CD4-positive, alpha-beta T cell treated with Interleukin-1 beta for 1 hour (primary cell): ENCODE measurements around the gene OVAAL.

Source experiments
- DNase-seq, 2 donors: peaks; one replicate each; pipeline ENCODE4 v3.0.0-alpha.2; 2020 to 2022

OVAAL gene

DNA sequence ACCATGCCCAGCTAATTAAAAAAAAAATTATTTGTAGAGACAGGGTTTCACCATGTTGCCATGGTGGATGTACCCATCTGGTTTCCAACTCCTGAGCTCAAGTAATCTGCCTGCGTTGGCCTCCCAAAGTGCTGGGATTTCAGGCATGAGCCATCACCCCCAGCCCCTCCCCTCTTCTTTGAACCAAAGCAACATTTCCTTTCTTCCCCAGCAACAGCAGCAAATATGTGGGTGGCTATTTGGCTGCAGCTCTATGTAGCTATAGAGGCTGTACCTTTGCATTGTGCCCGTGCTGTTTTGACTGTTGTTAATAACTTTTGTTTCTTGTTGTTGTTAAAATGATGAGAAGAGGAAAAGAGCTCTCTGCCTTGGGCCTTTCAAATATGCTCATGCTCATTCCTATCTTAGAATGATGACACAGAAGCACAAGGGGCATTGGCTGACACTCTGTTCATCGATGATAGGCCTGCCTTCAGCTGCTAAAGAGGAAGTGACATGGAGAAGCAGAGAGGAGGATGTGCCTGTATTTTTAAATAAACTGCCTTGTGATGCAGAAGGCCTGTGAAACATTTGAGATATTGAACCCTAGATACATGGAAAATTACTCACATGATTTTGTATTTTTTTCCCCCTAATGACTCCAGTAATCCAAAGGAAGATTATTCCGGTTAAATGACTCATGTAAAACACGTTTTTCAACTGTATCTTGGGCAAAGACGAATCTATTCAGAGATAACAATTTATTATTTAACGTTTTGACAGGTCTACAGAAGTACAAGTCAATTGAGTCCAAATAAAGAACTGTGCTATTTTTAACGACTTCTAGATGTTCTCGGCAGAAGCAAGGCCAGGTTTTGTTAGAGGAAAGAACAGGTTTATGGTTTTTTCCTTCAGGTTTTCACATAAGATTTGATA lies 52.5 kb downstream of the OVAAL start:
- DNase-seq = peak in 1 of 2 donors; percentile 6

DNA sequence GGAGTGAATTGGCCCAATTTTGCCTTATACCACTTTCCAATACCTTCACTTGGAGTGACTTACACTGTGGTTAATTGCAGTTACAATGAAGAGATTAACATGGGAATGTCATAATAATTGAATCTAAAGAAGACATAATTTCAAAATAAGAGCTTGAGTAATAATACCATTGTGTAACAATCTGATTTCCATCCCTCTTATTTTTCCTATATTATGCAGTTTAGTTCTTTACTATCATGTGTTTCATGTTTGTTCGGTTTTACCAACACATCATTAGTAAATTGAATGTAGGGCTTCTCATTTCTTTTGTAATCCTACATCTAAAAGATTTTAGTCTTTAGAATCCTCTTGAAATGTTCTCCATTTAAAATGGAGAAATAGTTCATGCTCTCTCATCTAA lies 53.9 kb downstream of the OVAAL start:
- no peak for DNase-seq

DNA sequence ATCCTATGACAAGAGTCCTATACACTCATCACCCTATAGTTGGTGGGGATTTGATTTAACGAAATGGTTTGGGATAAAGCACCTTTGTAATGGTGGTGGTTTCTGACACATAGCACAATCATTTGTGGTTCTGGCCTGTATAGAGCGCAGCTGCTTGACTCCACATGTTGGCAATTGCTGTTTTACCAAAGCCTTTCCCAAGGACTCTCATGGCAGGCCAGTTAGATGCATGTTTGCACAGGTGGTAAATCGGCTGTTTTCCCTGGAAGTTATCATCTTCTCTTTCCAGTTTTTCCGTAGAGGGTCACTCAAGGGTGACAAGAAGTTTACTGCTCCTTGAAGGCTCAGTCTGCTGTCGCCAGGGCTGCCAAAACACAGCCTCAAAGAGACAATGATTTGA lies 56.0 kb downstream of the OVAAL start:
- no peak for DNase-seq

DNA sequence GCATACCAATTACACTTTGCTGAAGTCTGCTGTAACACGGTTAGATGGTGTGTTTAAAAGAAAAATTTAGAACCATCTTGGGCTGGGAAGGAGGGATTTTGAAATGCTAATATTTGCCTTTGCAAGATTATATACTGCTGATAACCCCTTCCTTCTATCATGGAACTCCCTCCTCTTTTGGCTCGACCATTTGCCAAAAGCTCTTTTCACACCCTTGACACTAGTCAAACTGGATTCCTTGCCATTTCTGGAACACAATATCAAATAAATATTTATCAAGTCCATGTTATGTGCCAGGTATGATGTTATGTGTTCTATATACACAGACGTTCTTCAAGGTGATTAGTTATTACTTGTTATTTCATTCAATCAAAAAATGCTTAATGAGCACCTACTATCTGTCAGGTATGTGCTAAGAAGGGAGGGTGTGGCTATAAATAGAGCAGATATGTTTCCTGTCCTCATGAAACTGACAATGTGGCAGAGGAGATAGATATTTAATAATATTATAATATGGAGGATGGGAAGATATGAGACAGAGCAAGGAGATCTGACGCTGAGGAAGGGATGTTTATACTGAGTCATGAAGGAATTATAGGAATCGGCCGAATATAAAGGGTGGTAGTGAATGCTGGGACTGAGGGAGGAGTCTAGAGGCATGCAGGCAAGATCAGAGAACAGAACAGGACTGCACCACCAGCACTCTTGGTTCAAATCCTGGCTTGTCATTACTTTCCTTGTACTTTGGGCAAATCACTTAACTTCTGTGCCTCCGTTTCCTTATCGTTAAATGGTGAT lies 56.9 kb downstream of the OVAAL start:
- DNase-seq = no peak
